Fibroblast of peridontal ligament (primary cell): ENCODE data around the gene KCTD14.
"Not testable (repeated sequence)": the region's sequence is repeated elsewhere in the genome, so short reads cannot be mapped to it uniquely, and the experiment has no call there.

ENCODE experiments used
- DNase-seq: peaks from one replicate; pipeline ENCODE4 v3.0.0-alpha.2; 2010; ENCODE audit errors: extremely low read depth

Gene KCTD14

GRCh38 chr11:78025378-78025777 is 2.3 kb upstream of the KCTD14 start:
- no peak for DNase-seq

GRCh38 chr11:78023426-78023825 is 350 bp upstream of the KCTD14 start:
- DNase-seq = no peak

GRCh38 chr11:78021611-78022010 is 1.5 kb downstream of the KCTD14 start:
- no peak for DNase-seq

- no peak for DNase-seq
These were observed 2.8 kb downstream of the KCTD14 start for GRCh38 chr11:78020246-78020645.

GRCh38 chr11:78019808-78020207 is 3.3 kb downstream of the KCTD14 start:
- DNase-seq = no peak

- no peak for DNase-seq
These were observed 7.2 kb downstream of the KCTD14 start for GRCh38 chr11:78015878-78016277.

GRCh38 chr11:78014937-78015520 is 8.0 kb downstream of the KCTD14 start:
- not testable (repeated sequence) for DNase-seq

- DNase-seq = no peak
These were observed 11.8 kb downstream of the KCTD14 start for GRCh38 chr11:78011301-78011700.

GRCh38 chr11:78010755-78011154 is 12.3 kb downstream of the KCTD14 start:
- no peak for DNase-seq

GRCh38 chr11:78010304-78010703 is 12.8 kb downstream of the KCTD14 start:
- DNase-seq = no peak

- no peak for DNase-seq
These were observed 14.0 kb downstream of the KCTD14 start for GRCh38 chr11:78009062-78009461.

- DNase-seq = peak; percentile 82
These were observed 22.9 kb downstream of the KCTD14 start for GRCh38 chr11:78000193-78000592.

- no peak for DNase-seq
These were observed 23.5 kb downstream of the KCTD14 start for GRCh38 chr11:77999446-78000030.

GRCh38 chr11:77994434-77995362 is 28.4 kb downstream of the KCTD14 start, which contains the start of gene INTS4:
Gene INTS4 (minus strand): TSS chr11:77994668. CDS start chr11:77994643, 25 bp downstream.
- DNase-seq = peak; percentile 99

- DNase-seq = no peak
These were observed 29.2 kb downstream of the KCTD14 start for GRCh38 chr11:77993902-77994301.

- no peak for DNase-seq
These were observed 32.1 kb downstream of the KCTD14 start for GRCh38 chr11:77990981-77991380.

- DNase-seq = not testable (repeated sequence)
These were observed 36.6 kb downstream of the KCTD14 start for GRCh38 chr11:77986456-77986855.

- no peak for DNase-seq
These were observed 41.6 kb downstream of the KCTD14 start for GRCh38 chr11:77981346-77981947.

GRCh38 chr11:77968337-77968736 is 54.7 kb downstream of the KCTD14 start:
- DNase-seq = no peak

GRCh38 chr11:77967753-77968152 is 55.3 kb downstream of the KCTD14 start:
- DNase-seq = no peak

- no peak for DNase-seq
These were observed 56.0 kb downstream of the KCTD14 start for GRCh38 chr11:77967121-77967520.

GRCh38 chr11:77966338-77966737 is 56.7 kb downstream of the KCTD14 start:
- no peak for DNase-seq
